OCI-M2 (cell line): ENCODE measurements around the gene CACNA1I.

ENCODE experiments used
- DNase-seq: peaks from one replicate; lab custom pipeline; 2025; ENCODE audit not compliant: unreplicated experiment; lab: John Stamatoyannopoulos, UW

Gene CACNA1I

DNA sequence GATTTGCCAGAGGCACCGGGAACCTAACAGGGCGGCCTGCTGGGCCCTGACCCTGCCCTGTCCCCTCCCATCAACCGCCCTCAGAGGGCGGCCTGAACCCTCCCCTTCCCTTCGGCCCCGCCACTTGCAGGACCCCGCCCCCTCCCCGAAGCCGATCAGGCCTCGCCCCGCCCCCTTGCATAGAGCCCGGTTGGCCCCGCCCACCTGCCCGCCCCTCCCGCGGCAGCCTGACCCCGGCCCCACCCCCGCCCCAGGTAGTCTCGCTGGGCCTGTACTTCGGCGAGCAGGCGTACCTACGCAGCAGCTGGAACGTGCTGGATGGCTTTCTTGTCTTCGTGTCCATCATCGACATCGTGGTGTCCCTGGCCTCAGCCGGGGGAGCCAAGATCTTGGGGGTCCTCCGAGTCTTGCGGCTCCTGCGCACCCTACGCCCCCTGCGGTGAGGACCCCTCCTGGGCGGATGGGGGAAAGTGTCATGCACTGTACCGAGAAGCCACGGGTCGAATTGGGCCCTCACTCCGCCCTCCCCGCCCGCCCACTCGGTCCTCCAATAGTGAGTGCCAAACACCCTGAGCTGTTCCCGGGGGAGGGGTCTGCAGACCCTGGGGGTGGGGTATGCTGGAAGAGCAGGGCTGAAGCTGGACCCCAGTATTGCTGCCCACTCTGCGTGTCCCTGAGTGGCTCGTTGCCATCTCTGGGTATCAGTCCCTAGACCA, 94.1 kb downstream of the CACNA1I start:
- no peak for DNase-seq

DNA sequence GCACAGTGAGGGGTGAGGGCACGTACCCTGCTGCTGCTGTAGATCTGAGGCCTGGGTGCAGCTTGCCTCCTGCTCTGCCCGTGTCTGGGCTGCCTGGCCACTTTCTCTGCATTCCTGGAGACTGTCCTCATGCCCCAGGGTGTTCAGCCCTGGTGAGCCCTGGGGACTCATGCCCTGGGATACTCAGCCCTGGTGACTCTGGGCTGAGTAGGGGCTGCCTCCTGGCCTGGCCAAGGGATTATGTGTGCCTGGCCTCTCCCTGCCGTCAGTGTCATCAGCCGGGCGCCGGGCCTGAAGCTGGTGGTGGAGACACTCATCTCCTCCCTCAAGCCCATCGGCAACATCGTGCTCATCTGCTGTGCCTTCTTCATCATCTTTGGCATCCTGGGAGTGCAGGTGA, 94.7 kb downstream of the CACNA1I start:
- DNase-seq = no peak

DNA sequence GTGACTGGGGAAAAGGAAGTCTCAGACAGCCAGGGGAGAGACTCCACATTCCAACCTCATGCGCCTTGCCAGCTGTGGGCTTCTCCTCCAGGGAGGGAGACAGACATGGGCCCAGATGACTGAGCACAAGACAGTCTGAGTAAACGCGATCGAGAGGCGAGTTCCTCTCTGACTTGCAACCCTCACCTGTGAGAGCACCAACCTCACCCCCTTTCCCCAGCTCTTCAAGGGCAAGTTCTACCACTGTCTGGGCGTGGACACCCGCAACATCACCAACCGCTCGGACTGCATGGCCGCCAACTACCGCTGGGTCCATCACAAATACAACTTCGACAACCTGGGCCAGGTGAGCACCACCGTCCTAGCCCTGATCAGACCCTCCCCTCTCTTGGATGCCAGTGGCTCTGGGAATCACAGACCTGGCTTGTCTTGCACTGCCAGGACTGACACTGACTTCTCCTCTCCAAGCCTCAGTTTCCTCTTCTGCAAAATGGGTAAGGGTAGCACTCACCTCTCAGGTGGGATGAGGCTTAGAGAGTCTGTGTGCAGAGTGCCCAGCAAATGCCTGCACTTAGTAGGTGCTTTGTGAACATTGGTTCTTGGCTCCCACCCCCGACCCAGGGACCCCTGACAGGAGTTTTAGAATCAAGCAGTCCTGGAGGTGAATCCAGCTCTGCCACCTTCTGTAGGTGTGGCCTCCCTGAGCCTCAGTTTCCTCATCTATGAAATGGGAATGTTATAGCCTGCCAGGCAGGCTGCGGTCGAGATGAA, 95.3 kb downstream of the CACNA1I start:
- DNase-seq = no peak

DNA sequence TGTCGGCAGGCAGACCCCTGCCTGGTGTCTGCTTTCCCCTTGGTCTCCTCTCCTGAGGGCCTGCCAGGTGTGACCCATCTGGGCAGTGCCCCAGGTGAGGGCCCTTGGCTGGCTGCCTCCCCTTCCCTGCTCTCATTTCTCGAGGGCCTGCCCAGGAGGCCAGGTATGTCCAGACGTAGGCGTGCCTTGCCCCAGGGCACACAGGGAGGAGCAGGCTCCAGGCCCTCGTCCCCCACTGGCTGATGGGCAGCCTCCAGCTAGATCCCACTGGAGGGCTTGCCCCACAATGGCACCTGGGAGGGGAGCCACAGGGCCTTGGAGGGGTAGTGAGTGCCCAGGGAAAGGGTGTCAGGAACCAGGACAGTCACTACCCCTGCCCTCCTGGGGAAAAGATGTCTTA, 95.9 kb downstream of the CACNA1I start:
- DNase-seq = no peak

DNA sequence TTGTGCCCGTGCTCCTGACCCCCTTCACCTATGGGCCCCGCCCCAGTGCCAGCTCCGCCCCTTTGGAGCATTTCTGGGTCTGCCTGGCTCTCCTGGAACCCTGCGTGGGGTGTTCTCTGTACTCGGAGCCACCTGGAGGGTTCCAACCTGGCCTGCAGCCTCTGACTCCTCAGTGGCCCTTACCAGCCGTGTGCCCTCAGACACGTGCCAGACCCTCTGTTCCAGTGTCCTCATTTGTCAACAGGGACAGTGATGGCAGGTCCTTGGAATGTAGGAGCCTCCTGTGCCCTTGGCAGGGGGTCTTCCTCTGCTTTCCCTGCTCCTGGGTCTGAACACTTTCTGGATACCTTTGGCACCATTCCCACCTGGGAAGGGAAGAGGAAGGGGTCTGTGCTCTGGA, 96.4 kb downstream of the CACNA1I start:
- DNase-seq = no peak

DNA sequence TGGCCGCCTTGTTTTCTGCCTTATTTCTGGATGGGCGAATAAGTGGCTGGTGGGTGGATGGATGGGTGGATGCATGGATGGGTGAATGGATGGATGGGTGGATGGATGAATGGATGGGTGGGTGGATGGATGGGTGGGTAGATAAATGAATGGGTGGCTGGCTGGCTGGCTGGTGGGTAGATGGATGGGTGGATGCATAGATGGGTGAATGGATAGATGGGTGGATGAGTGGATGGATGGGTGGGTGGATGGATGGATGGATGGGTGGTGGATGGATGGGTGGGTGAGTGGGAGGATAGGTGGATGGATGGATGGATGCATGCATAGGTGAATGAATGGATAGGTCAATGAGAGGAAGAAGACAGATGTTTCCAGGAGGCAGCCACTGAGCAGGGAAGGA, 98.9 kb downstream of the CACNA1I start:
- DNase-seq = no peak

DNA sequence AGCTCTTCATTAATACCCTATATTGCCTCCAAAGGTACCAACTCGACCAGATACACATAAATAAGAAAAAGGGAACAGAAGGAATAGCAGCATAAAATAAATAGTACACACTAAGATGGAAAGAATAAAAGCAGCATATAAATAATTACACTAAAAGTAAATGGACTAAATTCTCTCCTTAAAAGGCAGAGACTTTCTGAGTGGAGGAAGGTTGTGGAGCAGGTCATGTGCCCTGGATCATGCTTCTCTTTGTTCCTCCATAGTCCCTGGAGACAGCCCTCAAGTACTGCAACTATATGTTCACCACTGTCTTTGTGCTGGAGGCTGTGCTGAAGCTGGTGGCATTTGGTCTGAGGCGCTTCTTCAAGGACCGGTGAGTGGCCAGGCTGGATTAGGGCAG, 101.4 kb downstream of the CACNA1I start:
- no peak for DNase-seq

DNA sequence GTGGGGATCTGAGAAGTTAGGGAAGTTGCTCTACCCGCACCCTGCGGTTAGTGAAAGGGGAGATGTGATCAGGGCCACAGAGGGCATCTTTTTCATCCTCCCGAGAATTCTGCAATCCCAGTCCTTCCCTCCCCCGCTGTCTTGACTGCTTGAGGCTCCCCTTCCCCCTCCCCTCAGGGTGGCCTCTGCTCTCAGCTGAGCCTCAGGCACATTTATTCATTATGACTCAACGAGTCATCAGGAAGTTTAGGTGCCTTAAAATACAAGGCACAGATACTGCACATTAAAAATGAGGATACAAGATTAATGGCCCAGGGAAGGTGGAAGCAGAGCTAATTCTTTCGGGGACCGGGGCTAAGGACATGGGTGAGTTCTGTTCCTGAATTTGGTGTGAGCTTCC, 104.0 kb downstream of the CACNA1I start:
- no peak for DNase-seq

DNA sequence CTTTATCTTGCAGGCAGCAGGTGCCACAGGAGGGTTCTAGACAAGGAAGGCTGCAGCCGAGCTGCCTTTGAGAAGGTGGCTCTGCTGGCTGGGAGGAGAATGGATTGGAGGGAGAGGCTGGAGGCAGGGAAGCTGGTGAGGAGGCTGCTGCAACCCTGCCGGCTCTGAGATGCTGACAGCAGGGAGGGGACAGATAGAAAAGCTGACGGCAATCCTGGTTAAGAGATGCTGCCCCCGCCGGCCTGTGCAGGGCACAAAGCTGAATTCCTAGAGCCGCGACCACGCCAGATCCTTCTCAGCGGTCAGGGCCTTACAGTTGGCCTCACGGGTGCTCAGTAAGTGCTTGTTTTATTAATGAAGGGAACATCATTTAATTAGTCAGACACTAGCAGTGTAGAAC, 105.4 kb downstream of the CACNA1I start:
- DNase-seq = no peak

DNA sequence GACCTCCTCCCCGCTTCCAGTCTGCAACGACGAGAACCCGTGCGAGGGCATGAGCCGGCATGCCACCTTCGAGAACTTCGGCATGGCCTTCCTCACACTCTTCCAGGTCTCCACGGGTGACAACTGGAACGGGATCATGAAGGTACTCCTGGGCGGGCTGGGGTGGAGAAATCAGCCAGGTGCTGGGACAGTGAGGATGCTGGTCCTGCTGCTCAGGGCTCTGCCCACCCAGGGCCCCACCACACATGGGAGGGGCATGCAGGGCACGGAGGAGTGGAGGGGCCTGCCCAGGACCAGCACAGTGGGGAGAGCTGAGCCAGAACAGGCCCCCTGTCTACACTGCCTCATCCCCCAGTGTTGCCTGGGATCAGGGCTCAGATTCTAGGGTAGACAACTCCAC, 107.4 kb downstream of the CACNA1I start:
- DNase-seq = no peak

DNA sequence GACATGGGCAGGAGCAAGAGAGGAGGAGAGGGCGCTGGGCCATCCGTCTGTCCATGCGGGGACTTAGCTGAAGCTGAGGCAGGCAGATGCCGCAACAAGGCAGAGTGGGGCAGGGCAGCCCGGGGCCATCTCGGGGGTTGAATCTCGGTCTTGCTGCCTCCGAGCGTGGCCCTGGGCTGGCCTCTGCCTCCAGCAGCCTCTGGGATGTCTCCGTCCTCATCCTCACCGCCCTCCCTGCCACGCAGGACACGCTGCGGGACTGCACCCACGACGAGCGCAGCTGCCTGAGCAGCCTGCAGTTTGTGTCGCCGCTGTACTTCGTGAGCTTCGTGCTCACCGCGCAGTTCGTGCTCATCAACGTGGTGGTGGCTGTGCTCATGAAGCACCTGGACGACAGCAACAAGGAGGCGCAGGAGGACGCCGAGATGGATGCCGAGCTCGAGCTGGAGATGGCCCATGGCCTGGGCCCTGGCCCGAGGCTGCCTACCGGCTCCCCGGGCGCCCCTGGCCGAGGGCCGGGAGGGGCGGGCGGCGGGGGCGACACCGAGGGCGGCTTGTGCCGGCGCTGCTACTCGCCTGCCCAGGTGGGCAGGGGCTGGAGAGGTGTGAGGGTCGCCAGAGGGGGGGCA, 108.4 kb downstream of the CACNA1I start:
- no peak for DNase-seq

DNA sequence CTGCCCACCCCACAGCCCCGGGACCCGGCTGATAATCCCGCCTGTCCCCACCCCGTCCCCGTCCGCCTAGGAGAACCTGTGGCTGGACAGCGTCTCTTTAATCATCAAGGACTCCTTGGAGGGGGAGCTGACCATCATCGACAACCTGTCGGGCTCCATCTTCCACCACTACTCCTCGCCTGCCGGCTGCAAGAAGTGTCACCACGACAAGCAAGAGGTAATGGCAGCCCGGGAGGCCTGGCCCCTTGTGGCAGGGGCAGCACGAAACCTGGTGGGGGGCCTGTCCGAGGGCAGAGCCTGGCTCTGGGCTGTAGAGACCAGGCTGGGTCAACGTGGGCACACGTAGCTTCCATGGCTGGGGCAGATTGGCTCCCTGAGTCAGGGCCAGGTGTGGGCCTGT, 109.1 kb downstream of the CACNA1I start:
- no peak for DNase-seq

DNA sequence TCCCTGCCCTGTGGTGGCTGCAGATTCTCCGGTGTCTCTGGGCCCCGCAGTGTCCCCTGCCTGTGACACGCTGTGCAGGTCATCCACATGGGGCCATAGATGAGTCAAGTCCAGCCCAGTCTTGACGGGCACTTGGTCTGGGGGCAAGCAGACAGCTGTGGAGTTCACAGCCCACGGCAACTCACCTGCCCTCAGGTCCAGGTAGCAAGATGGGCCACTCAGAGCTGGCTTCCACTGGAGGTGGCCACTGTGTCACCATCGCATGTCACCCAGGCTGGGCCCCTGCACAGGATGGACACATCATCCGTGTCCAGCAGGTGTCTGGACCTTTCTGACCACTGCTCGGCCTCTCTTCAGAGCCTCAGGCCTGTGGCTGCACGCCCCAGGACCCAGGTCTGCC, 109.9 kb downstream of the CACNA1I start:
- DNase-seq = no peak

DNA sequence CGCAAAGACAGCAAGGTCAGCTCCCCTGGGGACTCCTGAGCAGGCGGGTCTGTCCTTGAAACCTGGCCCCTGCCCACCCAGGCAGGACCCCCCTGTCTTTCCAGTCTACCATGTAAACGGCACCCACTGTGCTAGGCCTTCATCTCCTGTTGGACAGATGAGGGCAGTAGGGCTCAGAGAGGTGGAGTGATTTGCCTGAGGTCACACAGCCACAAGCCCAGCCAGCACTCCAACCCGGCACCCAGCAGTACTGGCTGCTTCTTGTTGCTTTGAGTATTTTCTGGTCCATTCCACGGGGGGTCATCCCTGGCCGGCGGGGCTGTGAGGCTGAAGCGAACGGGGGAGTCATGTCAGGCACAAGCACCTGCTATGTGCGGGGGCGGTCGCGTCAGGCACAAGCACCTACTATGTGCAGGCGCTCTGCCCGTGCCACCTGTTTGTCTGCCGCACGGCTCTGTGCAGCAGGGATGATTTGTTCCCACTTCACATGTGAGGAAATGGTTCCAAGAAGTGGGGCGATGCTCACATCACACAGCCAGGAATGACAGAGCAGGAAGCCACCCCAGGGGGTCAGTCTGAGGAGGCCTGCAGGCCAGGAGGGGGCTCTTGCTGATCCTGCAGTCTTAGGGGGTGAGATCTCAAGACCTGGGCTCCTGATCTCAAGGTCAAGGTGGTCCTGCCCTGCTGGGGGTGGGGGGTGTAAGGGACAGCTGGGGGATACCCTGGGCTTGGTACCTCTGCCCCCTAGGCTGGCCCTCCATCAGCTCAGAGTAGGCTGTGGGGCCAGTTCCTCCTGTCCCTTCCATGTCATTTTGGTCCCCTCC, 110.7 kb downstream of the CACNA1I start:
- no peak for DNase-seq

DNA sequence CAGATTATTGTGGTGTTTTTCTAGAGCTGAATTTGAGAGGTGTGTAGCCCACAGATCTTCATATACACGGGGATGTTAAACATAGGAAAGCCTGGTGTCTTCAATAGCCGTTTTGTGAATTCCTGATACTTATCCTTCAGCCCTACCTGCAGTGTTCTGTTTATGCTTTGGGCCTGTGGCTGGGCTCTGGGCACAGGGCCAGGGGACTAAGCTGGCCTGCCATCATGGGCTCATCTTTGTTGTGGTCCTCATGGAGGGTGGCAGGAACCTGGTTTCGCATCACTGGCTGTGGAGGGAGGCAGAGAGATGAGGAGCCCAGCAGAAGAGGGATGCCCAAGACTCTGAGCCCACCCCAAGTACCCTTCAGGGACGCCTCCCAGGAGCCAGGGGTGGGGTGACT, 112.4 kb downstream of the CACNA1I start:
- DNase-seq = no peak

DNA sequence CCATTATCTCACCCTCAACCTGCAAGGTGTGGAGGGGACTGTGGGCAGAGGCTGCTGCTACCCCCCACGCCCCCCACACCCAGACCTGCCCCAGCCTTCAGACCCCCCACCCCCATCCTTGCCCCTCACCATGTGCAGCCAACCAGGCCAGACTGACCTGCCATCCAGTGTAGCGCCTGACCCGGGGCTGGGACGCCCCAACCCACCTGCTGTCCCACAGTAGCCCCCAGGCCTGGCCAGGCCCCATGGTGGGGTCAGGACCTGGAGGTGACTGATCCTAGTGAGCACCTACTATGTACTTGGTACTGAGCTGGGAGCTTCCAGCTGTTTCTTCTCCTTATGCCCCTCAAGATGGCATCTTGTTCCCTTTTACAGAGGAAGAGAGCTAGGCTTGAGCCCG, 113.1 kb downstream of the CACNA1I start:
- no peak for DNase-seq

DNA sequence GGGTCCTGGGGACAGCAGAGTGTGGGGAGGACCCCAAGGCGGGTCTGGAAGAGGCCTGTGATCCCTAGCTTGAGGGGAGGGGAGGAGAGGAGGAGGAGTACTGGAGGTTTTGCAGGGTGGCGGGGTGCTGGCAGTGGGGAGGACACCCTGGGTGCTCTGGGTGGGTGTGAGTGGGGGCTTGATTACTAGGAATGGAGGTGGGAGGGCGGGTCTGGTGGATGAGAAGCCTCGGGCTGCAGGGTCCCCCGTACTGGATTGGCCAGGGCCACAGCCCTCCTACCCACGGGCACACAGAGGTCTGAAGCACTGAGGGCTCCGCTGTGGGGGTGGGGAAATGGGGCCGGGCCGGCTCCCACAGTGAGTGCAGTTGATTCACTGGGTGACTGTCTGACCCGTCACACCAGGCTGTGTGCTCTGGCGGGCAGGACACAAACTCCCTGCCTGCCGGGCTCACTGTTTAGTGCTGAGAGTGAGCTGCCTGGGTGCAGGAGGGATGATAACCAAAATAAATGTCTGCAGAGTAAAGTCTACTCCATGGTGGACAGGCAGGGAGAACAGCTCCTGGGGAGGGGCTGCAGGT, 114.2 kb downstream of the CACNA1I start:
- no peak for DNase-seq

DNA sequence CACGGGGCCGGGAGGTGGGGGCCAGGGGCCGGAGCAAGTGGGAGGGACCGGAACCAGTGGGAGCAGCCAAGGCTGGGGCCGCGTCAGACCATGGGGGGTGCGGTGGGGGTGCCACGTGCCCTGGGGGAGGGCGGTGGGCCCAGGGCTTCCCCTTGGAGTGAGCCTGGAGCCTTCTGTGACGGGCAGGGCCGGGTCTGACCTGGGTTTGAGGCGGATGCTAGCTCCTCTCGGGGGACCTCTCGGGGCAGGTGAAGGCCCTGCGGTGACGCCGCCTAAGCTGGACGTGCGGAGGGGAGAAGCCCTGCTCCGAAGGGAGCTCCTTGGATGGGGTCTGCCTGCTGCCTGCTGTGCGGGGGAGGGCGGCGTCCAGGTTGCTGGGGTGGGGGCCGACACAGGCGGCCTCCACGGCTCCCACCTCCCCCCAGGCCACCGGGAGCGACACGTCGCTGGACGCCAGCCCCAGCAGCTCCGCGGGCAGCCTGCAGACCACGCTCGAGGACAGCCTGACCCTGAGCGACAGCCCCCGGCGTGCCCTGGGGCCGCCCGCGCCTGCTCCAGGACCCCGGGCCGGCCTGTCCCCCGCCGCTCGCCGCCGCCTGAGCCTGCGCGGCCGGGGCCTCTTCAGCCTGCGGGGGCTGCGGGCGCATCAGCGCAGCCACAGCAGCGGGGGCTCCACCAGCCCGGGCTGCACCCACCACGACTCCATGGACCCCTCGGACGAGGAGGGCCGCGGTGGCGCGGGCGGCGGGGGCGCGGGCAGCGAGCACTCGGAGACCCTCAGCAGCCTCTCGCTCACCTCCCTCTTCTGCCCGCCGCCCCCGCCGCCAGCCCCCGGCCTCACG, 115.0 kb downstream of the CACNA1I start:
- DNase-seq = no peak

DNA sequence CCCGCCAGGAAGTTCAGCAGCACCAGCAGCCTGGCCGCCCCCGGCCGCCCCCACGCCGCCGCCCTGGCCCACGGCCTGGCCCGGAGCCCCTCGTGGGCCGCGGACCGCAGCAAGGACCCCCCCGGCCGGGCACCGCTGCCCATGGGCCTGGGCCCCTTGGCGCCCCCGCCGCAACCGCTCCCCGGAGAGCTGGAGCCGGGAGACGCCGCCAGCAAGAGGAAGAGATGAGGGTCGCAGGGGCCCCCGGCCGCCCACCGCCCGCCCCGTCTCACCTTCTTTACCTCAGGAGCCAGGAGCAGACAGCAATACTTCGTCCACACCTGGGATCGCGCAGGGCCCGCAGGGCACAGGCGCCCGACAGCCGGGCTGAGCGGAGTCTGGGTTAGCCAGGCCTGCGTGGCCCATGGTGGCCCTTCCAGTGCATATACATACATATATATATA, 115.6 kb downstream of the CACNA1I start:
- no peak for DNase-seq
